WTC11 (cell line): Measurements from ENCODE around the gene SAMM50. TPM values are rescaled to one million over a fixed set of nuclear protein-coding genes. Genes with fewer than 3 reads are reported as not detected.

ENCODE experiments used
- ATAC-seq: fragments of 200-7000 bp; cut with Tn5 transposase; 2 replicates; pipeline ENCODE4 v1.10.0; 2021; ENCODE audit warnings: mild to moderate bottlenecking, moderate library complexity
- CTCF ChIA-PET: fragments of 300-600 bp; sonication (Branson Sonifier 250); formaldehyde crosslinking; loops from one replicate; lab custom pipeline; 2021; ENCODE audit warnings: antibody characterized with exemption; lab: Charles Lee
- POLR2A ChIA-PET: fragments of 350-600 bp; sonication (Branson Sonifier 250); formaldehyde crosslinking; loops from one replicate; lab custom pipeline; 2021; ENCODE audit warnings: antibody characterized with exemption; lab: Charles Lee
- DNase-seq: peaks from one replicate; pipeline ENCODE4 v3.0.0; 2021; ENCODE audit warnings: low spot score
- H3K27ac Mint-ChIP-seq: 2 replicates; pipeline ENCODE4 v1.8.0; 2021; ENCODE audit warnings: mixed read lengths
- H3K27me3 Mint-ChIP-seq: 2 replicates; pipeline ENCODE4 v1.8.0; 2021; ENCODE audit warnings: low read depth, mild to moderate bottlenecking, moderate library complexity, mixed read lengths
- H3K36me3 Mint-ChIP-seq: 2 replicates; pipeline ENCODE4 v1.8.0; 2021; ENCODE audit warnings: mixed read lengths
- H3K4me1 Mint-ChIP-seq: 2 replicates; pipeline ENCODE4 v1.8.0; 2022; ENCODE audit warnings: mixed read lengths
- H3K4me3 Mint-ChIP-seq: 2 replicates; pipeline ENCODE4 v1.8.0; 2021; ENCODE audit warnings: mild to moderate bottlenecking, moderate library complexity, mixed read lengths
- H3K9me3 Mint-ChIP-seq: 2 replicates; pipeline ENCODE4 v1.8.0; 2021; ENCODE audit warnings: mixed read lengths
- AFF4 ChIP-seq: sonication (generic); formaldehyde crosslinking; IDR thresholded peaks from 2 replicates; pipeline ENCODE4 v1.8.1; 2023; ENCODE audit warnings: mild to moderate bottlenecking, missing genetic modification reagents, borderline replicate concordance
- ATF2 ChIP-seq: sonication (generic); formaldehyde crosslinking; IDR thresholded peaks from 2 replicates; pipeline ENCODE4 v1.8.1; 2022; ENCODE audit warnings: low read depth, missing genetic modification reagents, borderline replicate concordance
- E2F4 ChIP-seq: sonication (generic); formaldehyde crosslinking; IDR thresholded peaks from 2 replicates; pipeline ENCODE4 v1.8.1; 2022; ENCODE audit warnings: low read depth, mild to moderate bottlenecking, moderate library complexity, missing genetic modification reagents, borderline replicate concordance
- EMX1 ChIP-seq: fragments of 250-450 bp; sonication (Bioruptor Pico); IDR thresholded peaks from 2 replicates; pipeline ENCODE4 v1.8.0; 2021; ENCODE audit warnings: mild to moderate bottlenecking
- ESRRA ChIP-seq: sonication (generic); formaldehyde crosslinking; IDR thresholded peaks from 2 replicates; pipeline ENCODE4 v1.8.1; 2022; ENCODE audit warnings: mild to moderate bottlenecking, missing genetic modification reagents, borderline replicate concordance
- FOXK1 ChIP-seq: sonication (generic); formaldehyde crosslinking; IDR thresholded peaks from 2 replicates; pipeline ENCODE4 v1.8.0; 2022; ENCODE audit warnings: mild to moderate bottlenecking, moderate library complexity, missing genetic modification reagents
- HMGA2 ChIP-seq: fragments of 250-450 bp; sonication (Bioruptor Pico); IDR thresholded peaks from 2 replicates; pipeline ENCODE4 v1.4.0; 2021; ENCODE audit warnings: mild to moderate bottlenecking, moderate library complexity
- MLX ChIP-seq: sonication (generic); formaldehyde crosslinking; IDR thresholded peaks from 2 replicates; pipeline ENCODE4 v1.8.1; 2023; ENCODE audit warnings: mild to moderate bottlenecking, missing genetic modification reagents, moderate library complexity
- NFATC4 ChIP-seq: fragments of 250-450 bp; sonication (Bioruptor Pico); IDR thresholded peaks from 2 replicates; pipeline ENCODE4 v1.9.0; 2021; ENCODE audit warnings: mild to moderate bottlenecking
- RELA ChIP-seq: sonication (generic); formaldehyde crosslinking; IDR thresholded peaks from 2 replicates; pipeline ENCODE4 v1.8.1; 2022; ENCODE audit warnings: missing genetic modification reagents, mild to moderate bottlenecking, borderline replicate concordance
- SOX15 ChIP-seq: fragments of 250-450 bp; sonication (Bioruptor Pico); IDR thresholded peaks from 2 replicates; pipeline ENCODE4 v1.9.0; 2021; ENCODE audit warnings: mild to moderate bottlenecking
- ZBTB21 ChIP-seq: sonication (generic); formaldehyde crosslinking; IDR thresholded peaks from 2 replicates; pipeline ENCODE4 v1.8.1; 2023; ENCODE audit warnings: mild to moderate bottlenecking, missing genetic modification reagents, borderline replicate concordance
- ZNF121 ChIP-seq: sonication (generic); formaldehyde crosslinking; IDR thresholded peaks from 2 replicates; pipeline ENCODE4 v1.8.0; 2023; ENCODE audit warnings: missing genetic modification reagents
- ZNF512 ChIP-seq: sonication (generic); formaldehyde crosslinking; IDR thresholded peaks from 2 replicates; pipeline ENCODE4 v1.8.1; 2022; ENCODE audit warnings: missing genetic modification reagents, borderline replicate concordance
- total RNA-seq: library from RNA; stranded (reverse); gene quantifications from 3 replicates; pipeline ENCODE4 v1.2.3, GENCODE V29; 2021
- TF ChIP-seq, protein P1 (sequence below): fragments of 250-450 bp; sonication (Bioruptor Pico); IDR thresholded peaks from 2 replicates; pipeline ENCODE4 v1.9.0; 2021; ENCODE audit warnings: mild to moderate bottlenecking
- TF ChIP-seq, protein P2 (sequence below): sonication (generic); formaldehyde crosslinking; IDR thresholded peaks from 2 replicates; pipeline ENCODE4 v1.8.1; 2022; ENCODE audit warnings: mild to moderate bottlenecking, moderate library complexity, missing genetic modification reagents

Gene SAMM50
- total RNA-seq, 1 experiment from 2014 or later, result 72.1 TPM

DNA sequence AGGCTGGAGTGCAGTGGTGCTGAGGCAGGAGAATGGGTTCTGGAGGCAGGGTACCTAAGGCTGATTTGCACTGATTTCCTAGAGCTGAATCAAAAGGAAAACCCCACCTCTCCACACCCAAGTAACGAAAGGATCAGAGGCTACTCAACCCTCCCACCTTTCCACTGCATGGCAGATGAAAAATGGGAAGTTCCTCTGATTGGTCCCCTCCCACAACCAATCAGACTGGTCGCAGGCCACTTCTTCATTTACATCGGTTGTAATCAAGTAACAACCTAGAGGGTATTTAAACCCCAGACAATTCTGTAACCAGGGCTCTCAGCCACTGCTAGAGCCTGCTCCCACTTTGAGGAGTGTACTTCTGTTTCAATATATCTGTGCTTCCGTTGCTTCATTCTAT, 50.3 kb downstream of the SAMM50 start:
- H3K9me3 Mint-ChIP-seq, result peaks cover 7% of the 10 kb centered on the region
- no peak for TF ChIP-seq FOXK1
- no peak for TF ChIP-seq RELA (CRISPR knock-in tag)
- no peak for TF ChIP-seq NFATC4 (CRISPR knock-in tag)
- TF ChIP-seq E2F4 (CRISPR knock-in tag), result no peak
- TF ChIP-seq HMGA2 (CRISPR knock-in tag), result no peak
- no peak for TF ChIP-seq ESRRA (CRISPR knock-in tag)
- TF ChIP-seq ZBTB21, result no peak
- TF ChIP-seq ATF2 (CRISPR knock-in tag), result no peak
- no peak for TF ChIP-seq AFF4 (CRISPR knock-in tag)
- no peak for TF ChIP-seq ZNF512 (CRISPR knock-in tag)
- TF ChIP-seq, protein P1, sequence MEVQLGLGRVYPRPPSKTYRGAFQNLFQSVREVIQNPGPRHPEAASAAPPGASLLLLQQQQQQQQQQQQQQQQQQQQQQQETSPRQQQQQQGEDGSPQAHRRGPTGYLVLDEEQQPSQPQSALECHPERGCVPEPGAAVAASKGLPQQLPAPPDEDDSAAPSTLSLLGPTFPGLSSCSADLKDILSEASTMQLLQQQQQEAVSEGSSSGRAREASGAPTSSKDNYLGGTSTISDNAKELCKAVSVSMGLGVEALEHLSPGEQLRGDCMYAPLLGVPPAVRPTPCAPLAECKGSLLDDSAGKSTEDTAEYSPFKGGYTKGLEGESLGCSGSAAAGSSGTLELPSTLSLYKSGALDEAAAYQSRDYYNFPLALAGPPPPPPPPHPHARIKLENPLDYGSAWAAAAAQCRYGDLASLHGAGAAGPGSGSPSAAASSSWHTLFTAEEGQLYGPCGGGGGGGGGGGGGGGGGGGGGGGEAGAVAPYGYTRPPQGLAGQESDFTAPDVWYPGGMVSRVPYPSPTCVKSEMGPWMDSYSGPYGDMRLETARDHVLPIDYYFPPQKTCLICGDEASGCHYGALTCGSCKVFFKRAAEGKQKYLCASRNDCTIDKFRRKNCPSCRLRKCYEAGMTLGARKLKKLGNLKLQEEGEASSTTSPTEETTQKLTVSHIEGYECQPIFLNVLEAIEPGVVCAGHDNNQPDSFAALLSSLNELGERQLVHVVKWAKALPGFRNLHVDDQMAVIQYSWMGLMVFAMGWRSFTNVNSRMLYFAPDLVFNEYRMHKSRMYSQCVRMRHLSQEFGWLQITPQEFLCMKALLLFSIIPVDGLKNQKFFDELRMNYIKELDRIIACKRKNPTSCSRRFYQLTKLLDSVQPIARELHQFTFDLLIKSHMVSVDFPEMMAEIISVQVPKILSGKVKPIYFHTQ (CRISPR knock-in tag), result no peak
- TF ChIP-seq ZNF121 (CRISPR knock-in tag), result no peak
- TF ChIP-seq, protein P2, sequence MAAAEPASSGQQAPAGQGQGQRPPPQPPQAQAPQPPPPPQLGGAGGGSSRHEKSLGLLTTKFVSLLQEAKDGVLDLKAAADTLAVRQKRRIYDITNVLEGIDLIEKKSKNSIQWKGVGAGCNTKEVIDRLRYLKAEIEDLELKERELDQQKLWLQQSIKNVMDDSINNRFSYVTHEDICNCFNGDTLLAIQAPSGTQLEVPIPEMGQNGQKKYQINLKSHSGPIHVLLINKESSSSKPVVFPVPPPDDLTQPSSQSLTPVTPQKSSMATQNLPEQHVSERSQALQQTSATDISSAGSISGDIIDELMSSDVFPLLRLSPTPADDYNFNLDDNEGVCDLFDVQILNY, result no peak
- TF ChIP-seq SOX15 (CRISPR knock-in tag), result no peak
- TF ChIP-seq EMX1, result no peak
- TF ChIP-seq MLX (CRISPR knock-in tag), result no peak
- TF ChIP-seq, all 79 proteins: peak for 0
- H3K4me1 Mint-ChIP-seq, result peaks cover 4% of the 10 kb centered on the region
- peaks cover 14% of the 10 kb centered on the region for H3K36me3 Mint-ChIP-seq
- ATAC-seq, result no peak
- H3K27ac Mint-ChIP-seq, result no peak overlapping the region
- ChIA-PET POLR2A (no interaction called here), CTCF (interaction anchor here (0.7 to 1.0 kb wide), 2 partner anchors 14 to 80 kb away, joined by 3 read pairs; no protein-coding TSS in a partner anchor)
- DNase-seq, result no peak
- H3K27me3 Mint-ChIP-seq, result no peaks in the 10 kb centered on the region
- H3K4me3 Mint-ChIP-seq, result no peak overlapping the region
